Measurements from ENCODE around the gene CCNA2.

GRCh38 chr4:121823505-121824170 lies at the start of gene CCNA2:
- TF ChIP-seq POLR2A (IDR thresholded peaks at IDR 0.05; ENCODE audit: low read depth, low read length): peak; percentile 73
- TF ChIP-seq, protein P1, sequence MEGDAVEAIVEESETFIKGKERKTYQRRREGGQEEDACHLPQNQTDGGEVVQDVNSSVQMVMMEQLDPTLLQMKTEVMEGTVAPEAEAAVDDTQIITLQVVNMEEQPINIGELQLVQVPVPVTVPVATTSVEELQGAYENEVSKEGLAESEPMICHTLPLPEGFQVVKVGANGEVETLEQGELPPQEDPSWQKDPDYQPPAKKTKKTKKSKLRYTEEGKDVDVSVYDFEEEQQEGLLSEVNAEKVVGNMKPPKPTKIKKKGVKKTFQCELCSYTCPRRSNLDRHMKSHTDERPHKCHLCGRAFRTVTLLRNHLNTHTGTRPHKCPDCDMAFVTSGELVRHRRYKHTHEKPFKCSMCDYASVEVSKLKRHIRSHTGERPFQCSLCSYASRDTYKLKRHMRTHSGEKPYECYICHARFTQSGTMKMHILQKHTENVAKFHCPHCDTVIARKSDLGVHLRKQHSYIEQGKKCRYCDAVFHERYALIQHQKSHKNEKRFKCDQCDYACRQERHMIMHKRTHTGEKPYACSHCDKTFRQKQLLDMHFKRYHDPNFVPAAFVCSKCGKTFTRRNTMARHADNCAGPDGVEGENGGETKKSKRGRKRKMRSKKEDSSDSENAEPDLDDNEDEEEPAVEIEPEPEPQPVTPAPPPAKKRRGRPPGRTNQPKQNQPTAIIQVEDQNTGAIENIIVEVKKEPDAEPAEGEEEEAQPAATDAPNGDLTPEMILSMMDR (IDR thresholded peaks at IDR 0.05; ENCODE audit: extremely low read depth in 1 of 2, insufficient read depth in 1 of 2, low read depth in 1 of 2, low read length in 2 of 2): no peak

Measured in endothelial cell of umbilical vein (primary cell).